ENCODE results near the gene DLGAP5.

DLGAP5 gene

GRCh38 chr14:55109836-55110235, 81.5 kb downstream of the DLGAP5 start:
- no peak for DNase-seq (ENCODE audit: low read depth, low spot score)

DNA sequence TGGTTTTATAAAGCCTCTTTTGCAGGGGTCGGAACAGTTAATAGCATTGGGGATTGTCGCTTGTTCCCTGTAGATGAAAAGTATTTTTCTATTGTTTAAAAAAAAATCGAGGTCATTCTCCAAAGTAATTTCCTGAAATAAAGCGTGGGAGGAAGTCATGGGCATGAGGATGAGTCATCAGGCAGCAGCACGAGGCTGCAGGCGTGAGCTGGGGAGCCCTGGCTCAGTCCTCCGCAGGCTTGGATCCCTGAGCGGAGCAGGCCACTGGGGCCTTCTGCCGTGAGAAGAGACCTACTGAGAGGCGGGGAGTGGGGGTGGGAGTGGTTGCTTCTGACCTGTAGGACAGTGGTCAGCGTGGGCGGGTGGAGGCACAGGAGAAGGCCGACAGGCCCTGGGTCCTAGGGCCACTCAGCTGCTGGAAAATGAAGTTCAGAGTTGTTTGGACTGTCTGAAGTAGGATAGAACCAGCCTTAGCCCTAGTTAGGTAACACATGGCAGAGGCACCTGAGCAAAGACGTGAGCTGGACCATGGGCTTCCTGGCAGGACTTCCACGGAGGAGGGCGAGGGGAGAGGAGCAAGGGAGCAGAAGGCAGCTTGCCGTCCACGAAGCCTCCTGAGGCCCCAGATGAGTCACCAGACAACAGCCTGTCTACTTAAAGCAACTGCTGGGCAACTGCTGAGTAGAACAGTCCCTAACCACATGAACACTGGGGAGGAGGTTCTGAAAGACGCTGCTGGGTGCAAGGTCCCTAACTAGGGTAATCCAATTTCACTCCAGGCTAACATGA, 83.4 kb downstream of the DLGAP5 start:
- peak; percentile 62 for DNase-seq (ENCODE audit: low read depth, low spot score)

DNA sequence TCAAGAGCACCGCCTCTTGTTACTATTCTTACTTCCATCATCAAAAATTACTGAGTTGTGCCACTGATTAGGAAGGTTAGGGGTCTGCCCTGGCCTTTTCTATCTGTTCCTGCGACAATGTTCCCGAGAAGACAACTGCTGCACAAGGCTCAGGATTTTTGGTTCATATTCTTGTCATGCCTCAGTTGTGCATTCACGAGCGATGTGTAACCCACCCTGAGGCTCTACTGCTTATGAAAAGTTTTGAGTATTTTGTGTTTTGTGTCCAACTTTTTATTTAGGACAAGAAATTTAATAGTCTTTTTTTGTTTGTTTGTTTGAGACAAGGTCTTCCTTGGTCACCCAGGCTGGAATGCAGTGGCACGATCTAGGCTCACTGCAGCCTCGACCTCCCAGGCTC, 85.4 kb downstream of the DLGAP5 start:
- no peak for DNase-seq (ENCODE audit: low read depth, low spot score)

GRCh38 chr14:55103971-55104954, 87.1 kb downstream of the DLGAP5 start:
- no peak for DNase-seq (ENCODE audit: low read depth, low spot score)

DNA sequence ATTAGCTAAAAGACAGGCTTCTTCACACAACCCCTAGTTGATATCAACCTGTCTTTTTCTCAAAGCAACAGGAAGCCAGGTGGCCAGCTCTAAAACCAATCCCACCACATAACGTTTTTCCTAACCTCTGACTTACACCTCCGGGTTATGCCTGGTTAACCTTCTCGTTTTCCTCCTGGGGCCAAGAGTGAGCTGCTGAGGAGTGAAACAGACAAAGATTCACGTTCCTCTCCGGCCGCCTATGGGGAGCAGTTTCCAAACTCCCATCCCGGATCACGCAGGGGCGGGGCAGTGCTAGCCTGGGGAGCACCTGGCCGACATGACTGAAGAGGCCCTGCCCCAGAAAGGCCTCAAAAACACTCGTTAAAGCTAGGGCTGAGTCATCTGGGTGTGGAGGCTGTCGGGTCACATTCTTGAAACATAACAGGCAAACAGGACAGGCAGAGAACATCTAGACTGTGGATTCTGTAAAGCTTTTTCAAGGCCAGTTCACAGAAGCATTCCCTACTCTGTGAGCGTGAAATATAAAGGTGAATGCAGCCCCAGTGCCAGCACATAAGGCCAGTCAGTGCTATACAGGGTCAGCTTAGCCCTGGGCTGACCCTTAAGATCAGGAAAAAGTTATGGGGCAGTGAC, 88.3 kb downstream of the DLGAP5 start:
- DNase-seq (ENCODE audit: low read depth, low spot score) = peak; percentile 95

GRCh38 chr14:55102141-55102621, 89.2 kb downstream of the DLGAP5 start:
- peak; percentile 64 for DNase-seq (ENCODE audit: low read depth, low spot score)

- no peak for DNase-seq (ENCODE audit: low read depth, low spot score)
These were observed 89.7 kb downstream of the DLGAP5 start for GRCh38 chr14:55101698-55102097.

- no peak for DNase-seq (ENCODE audit: low read depth, low spot score)
These were observed 91.6 kb downstream of the DLGAP5 start for GRCh38 chr14:55099756-55100155.

GRCh38 chr14:55098561-55098898, 92.9 kb downstream of the DLGAP5 start:
- DNase-seq (ENCODE audit: low read depth, low spot score) = no peak
